H9 (cell line): ENCODE measurements around the gene SAXO2. TPM values are rescaled to one million over a fixed set of nuclear protein-coding genes. Genes with fewer than 3 reads are reported as not detected.

ENCODE experiments used
- DNase-seq: peaks from one replicate; pipeline ENCODE4 v3.0.0-alpha.2; 2017
- H2AFZ ChIP-seq: one replicate; pipeline ENCODE4 v1.6.1; 2013; ENCODE audit warnings: mild to moderate bottlenecking, low read length, control low read depth, moderate library complexity
- H2AK5ac ChIP-seq: 2 replicates; pipeline ENCODE4 v1.6.1; 2013; ENCODE audit warnings: low read length, control low read depth, mixed read lengths; ENCODE audit not compliant: insufficient read length
- H2BK120ac ChIP-seq: one replicate; pipeline ENCODE4 v1.6.1; 2013; ENCODE audit warnings: low read depth, mild to moderate bottlenecking, low read length, control low read depth, inconsistent platforms; ENCODE audit not compliant: poor library complexity, severe bottlenecking
- H2BK12ac ChIP-seq: 2 replicates; pipeline ENCODE4 v1.6.1; 2013; ENCODE audit warnings: low read length, control low read depth, mixed read lengths, low read depth; ENCODE audit not compliant: insufficient read length
- H2BK15ac ChIP-seq: 2 replicates; pipeline ENCODE4 v1.6.1; 2013; ENCODE audit warnings: low read depth, low read length, control low read depth
- H2BK20ac ChIP-seq: one replicate; pipeline ENCODE4 v1.6.1; 2013; ENCODE audit warnings: low read depth, mild to moderate bottlenecking, low read length, control low read depth, inconsistent platforms; ENCODE audit not compliant: poor library complexity, severe bottlenecking
- H2BK5ac ChIP-seq: 2 replicates; pipeline ENCODE4 v1.6.1; 2013; ENCODE audit warnings: low read length, control low read depth, mixed read lengths; ENCODE audit not compliant: insufficient read length
- H3K14ac ChIP-seq: 2 replicates; pipeline ENCODE4 v1.6.1; 2013; ENCODE audit warnings: low read length, control low read depth; ENCODE audit not compliant: insufficient read depth
- H3K18ac ChIP-seq: 2 replicates; pipeline ENCODE4 v1.6.1; 2013; ENCODE audit warnings: low read depth, mild to moderate bottlenecking, mixed read lengths, low read length, control low read depth; ENCODE audit not compliant: insufficient read length
- H3K23ac ChIP-seq: 2 replicates; pipeline ENCODE4 v1.6.1; 2013; ENCODE audit warnings: low read length, control low read depth, mixed read lengths, low read depth; ENCODE audit not compliant: insufficient read length
- H3K23me2 ChIP-seq: 2 replicates; pipeline ENCODE4 v1.6.1; 2013; ENCODE audit warnings: low read depth, mild to moderate bottlenecking, mixed read lengths, low read length, control low read depth; ENCODE audit not compliant: insufficient read length, poor library complexity, severe bottlenecking
- H3K27ac ChIP-seq: 2 replicates; pipeline ENCODE4 v1.5.1; 2013; ENCODE audit warnings: low read length, control low read depth, mixed read lengths, low read depth; ENCODE audit not compliant: insufficient read length
- H3K27me3 ChIP-seq: 2 replicates; pipeline ENCODE4 v1.6.1; 2013; ENCODE audit warnings: low read length, control low read depth, inconsistent platforms; ENCODE audit not compliant: insufficient read depth
- H3K4ac ChIP-seq: 2 replicates; pipeline ENCODE4 v1.6.1; 2013; ENCODE audit warnings: low read depth, mild to moderate bottlenecking, control low read depth, inconsistent platforms, low read length, moderate library complexity
- H3K4me1 ChIP-seq: 2 replicates; pipeline ENCODE4 v1.6.1; 2013; ENCODE audit warnings: low read length, control low read depth, inconsistent platforms; ENCODE audit not compliant: insufficient read depth
- H3K4me2 ChIP-seq: 2 replicates; pipeline ENCODE4 v1.6.1; 2013; ENCODE audit warnings: low read length, control low read depth, mixed read lengths; ENCODE audit not compliant: insufficient read length, insufficient read depth
- H3K56ac ChIP-seq: 2 replicates; pipeline ENCODE4 v1.6.1; 2013; ENCODE audit warnings: low read depth, mild to moderate bottlenecking, mixed read lengths, low read length, control low read depth; ENCODE audit not compliant: insufficient read length
- H3K79me1 ChIP-seq: 2 replicates; pipeline ENCODE4 v1.6.1; 2013; ENCODE audit warnings: low read depth, mild to moderate bottlenecking, moderate library complexity, low read length, control low read depth, inconsistent platforms; ENCODE audit not compliant: insufficient read depth, poor library complexity, severe bottlenecking
- H3K79me2 ChIP-seq: 2 replicates; pipeline ENCODE4 v1.6.1; 2013; ENCODE audit warnings: low read length, control low read depth, inconsistent platforms; ENCODE audit not compliant: insufficient read depth
- H3K9ac ChIP-seq: 2 replicates; pipeline ENCODE4 v1.6.1; 2013; ENCODE audit warnings: low read length, control low read depth, mixed read lengths; ENCODE audit not compliant: insufficient read length; ENCODE audit errors: extremely low read depth
- H3K9me3 ChIP-seq: one replicate; pipeline ENCODE4 v1.6.1; 2013; ENCODE audit warnings: low read depth, low read length, inconsistent platforms; ENCODE audit not compliant: control insufficient read depth
- H3T11ph ChIP-seq: one replicate; pipeline ENCODE4 v1.6.1; 2013; ENCODE audit warnings: mild to moderate bottlenecking, low read length, control low read depth, inconsistent platforms
- H4K20me1 ChIP-seq: one replicate; pipeline ENCODE4 v1.6.1; 2013; ENCODE audit not compliant: control insufficient read depth, insufficient read length, insufficient read depth
- H4K5ac ChIP-seq: 2 replicates; pipeline ENCODE4 v1.6.1; 2013; ENCODE audit warnings: low read depth, mild to moderate bottlenecking, mixed read lengths, low read length, control low read depth; ENCODE audit not compliant: insufficient read length
- H4K8ac ChIP-seq: replicated peaks from 2 replicates; pipeline ENCODE4 v1.6.1; 2013; ENCODE audit warnings: low read length, control low read depth, mixed read lengths, low read depth; ENCODE audit not compliant: insufficient read length
- H4K91ac ChIP-seq: 2 replicates; pipeline ENCODE4 v1.6.1; 2013; ENCODE audit warnings: low read depth, mild to moderate bottlenecking, moderate library complexity, mixed read lengths, low read length, control low read depth; ENCODE audit not compliant: insufficient read length
- H3K27ac Mint-ChIP-seq, 3 experiments: 2 replicates in 2 of 3; 3 replicates in 1 of 3; pipeline ENCODE4 v1.8.0; 2020 to 2021; ENCODE audit warnings: mixed read lengths in 3 of 3, mild to moderate bottlenecking in 1 of 3, moderate library complexity in 1 of 3
- H3K27me3 Mint-ChIP-seq: 2 replicates; pipeline ENCODE4 v1.8.0; 2021; ENCODE audit warnings: low read depth, mild to moderate bottlenecking, moderate library complexity, mixed read lengths
- H3K36me3 Mint-ChIP-seq, 3 experiments: 2 replicates in 2 of 3; 3 replicates in 1 of 3; pipeline ENCODE4 v1.8.0; 2020 to 2021; ENCODE audit warnings: low read depth in 3 of 3, mixed read lengths in 3 of 3; ENCODE audit not compliant: insufficient read depth in 1 of 3
- H3K4me1 Mint-ChIP-seq, 2 experiments: 2 replicates each; pipeline ENCODE4 v1.8.0; 2020; ENCODE audit warnings: mixed read lengths in 2 of 2
- H3K4me3 Mint-ChIP-seq, 2 experiments: 2 replicates in 1 of 2; 3 replicates in 1 of 2; pipeline ENCODE4 v1.8.0; 2020 to 2021; ENCODE audit warnings: mild to moderate bottlenecking in 2 of 2, mixed read lengths in 2 of 2, moderate library complexity in 1 of 2
- H3K9me3 Mint-ChIP-seq, 2 experiments: 2 replicates in 1 of 2; 3 replicates in 1 of 2; pipeline ENCODE4 v1.8.0; 2020; ENCODE audit warnings: mild to moderate bottlenecking in 2 of 2, mixed read lengths in 2 of 2, moderate library complexity in 1 of 2
- WGBS: extraction: QIAGEN DNeasy Blood & Tissue Kit; methylation state at CpG from one replicate; pipeline ENCODE4 v1.1.7; 2013; ENCODE audit warnings: missing lambda C conversion rate, low lambda C conversion rate, mixed read lengths; ENCODE audit not compliant: insufficient read length; ENCODE audit errors: extremely low coverage; 5-methylcytosine and 5-hydroxymethylcytosine counted together
- total RNA-seq: library from RNA; stranded (reverse); gene quantifications from 2 replicates; pipeline ENCODE4 v1.2.1, GENCODE V29; 2021
- TF ChIP-seq, protein P1 (sequence below): fragments of 200-600 bp; sonication (generic); conservative IDR thresholded peaks from 3 replicates; pipeline ENCODE4 v1.8.0; 2021; ENCODE audit warnings: antibody characterized with exemption, mild to moderate bottlenecking

The SAXO2 gene
- total RNA-seq, 1 experiment from 2014 or later: 3.1 TPM

- Histone ChIP-seq H3K23me2 (no peaks in the 10 kb centered on the region), H2BK20ac (no peak overlapping the region), H3K27ac (no peak overlapping the region), H3K4ac (no peak overlapping the region), H2BK120ac (no peak overlapping the region), H3K4me2 (no peak overlapping the region), H3K79me2 (no peaks in the 10 kb centered on the region), H3K9ac (no peak overlapping the region), H4K20me1 (no peaks in the 10 kb centered on the region), H3K4me1 (no peaks in the 10 kb centered on the region), H4K5ac (no peak overlapping the region), H3K14ac (no peak overlapping the region), H3K79me1 (no peaks in the 10 kb centered on the region), H3T11ph (no peak overlapping the region), H2AFZ (no peak overlapping the region), H3K56ac (no peak overlapping the region), H4K8ac (no peak overlapping the region), H3K9me3 (no peaks in the 10 kb centered on the region), H2BK5ac (no peak overlapping the region), H3K27me3 (no peaks in the 10 kb centered on the region), H4K91ac (no peak overlapping the region), H2BK15ac (no peak overlapping the region), H3K18ac (no peak overlapping the region), H3K23ac (no peak overlapping the region), H2AK5ac (no peak overlapping the region), H2BK12ac (no peak overlapping the region)
- Mint-ChIP-seq H3K9me3 (peaks cover 8 to 9% of the 10 kb centered on the region in 2 experiments; a peak in 4 of 5 replicates), H3K27ac (no peak overlapping the region), H3K27me3 (peaks cover 3% of the 10 kb centered on the region), H3K4me3 (no peak overlapping the region), H3K36me3 (peaks cover 0 to 5% (median 0%) of the 10 kb centered on the region in 3 experiments; a peak in 1 of 7 replicates), H3K4me1 (no peaks in the 10 kb centered on the region)
- peak; percentile 9 for DNase-seq
- no CpG with 5 or more reads among the region's 8 CpGs for WGBS
- TF ChIP-seq, protein P1, sequence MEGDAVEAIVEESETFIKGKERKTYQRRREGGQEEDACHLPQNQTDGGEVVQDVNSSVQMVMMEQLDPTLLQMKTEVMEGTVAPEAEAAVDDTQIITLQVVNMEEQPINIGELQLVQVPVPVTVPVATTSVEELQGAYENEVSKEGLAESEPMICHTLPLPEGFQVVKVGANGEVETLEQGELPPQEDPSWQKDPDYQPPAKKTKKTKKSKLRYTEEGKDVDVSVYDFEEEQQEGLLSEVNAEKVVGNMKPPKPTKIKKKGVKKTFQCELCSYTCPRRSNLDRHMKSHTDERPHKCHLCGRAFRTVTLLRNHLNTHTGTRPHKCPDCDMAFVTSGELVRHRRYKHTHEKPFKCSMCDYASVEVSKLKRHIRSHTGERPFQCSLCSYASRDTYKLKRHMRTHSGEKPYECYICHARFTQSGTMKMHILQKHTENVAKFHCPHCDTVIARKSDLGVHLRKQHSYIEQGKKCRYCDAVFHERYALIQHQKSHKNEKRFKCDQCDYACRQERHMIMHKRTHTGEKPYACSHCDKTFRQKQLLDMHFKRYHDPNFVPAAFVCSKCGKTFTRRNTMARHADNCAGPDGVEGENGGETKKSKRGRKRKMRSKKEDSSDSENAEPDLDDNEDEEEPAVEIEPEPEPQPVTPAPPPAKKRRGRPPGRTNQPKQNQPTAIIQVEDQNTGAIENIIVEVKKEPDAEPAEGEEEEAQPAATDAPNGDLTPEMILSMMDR: no peak
These were observed 45.1 kb downstream of the SAXO2 start for GRCh38 chr15:82307714-82308081.
